ENCODE results near the gene LTA. TPM values are rescaled to one million over a fixed set of nuclear protein-coding genes. Genes with fewer than 3 reads are reported as not detected.

LTA gene
- total and polyA plus RNA-seq, 2 experiments from 2014 or later: not detected

DNA sequence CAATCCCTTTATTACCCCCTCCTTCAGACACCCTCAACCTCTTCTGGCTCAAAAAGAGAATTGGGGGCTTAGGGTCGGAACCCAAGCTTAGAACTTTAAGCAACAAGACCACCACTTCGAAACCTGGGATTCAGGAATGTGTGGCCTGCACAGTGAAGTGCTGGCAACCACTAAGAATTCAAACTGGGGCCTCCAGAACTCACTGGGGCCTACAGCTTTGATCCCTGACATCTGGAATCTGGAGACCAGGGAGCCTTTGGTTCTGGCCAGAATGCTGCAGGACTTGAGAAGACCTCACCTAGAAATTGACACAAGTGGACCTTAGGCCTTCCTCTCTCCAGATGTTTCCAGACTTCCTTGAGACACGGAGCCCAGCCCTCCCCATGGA is 5.5 kb downstream of the LTA start:
- ATAC-seq (no peak), DNase-seq (ENCODE audit: low spot score) (no peak)
- H3K27me3 ChIP-seq (ENCODE audit: insufficient read depth): peaks cover 20% of the 10 kb centered on the region
- no peak overlapping the region for H2AFZ ChIP-seq
- no peaks in the 10 kb centered on the region for H3K36me3 ChIP-seq (ENCODE audit: insufficient read depth)
- peaks cover 4% of the 10 kb centered on the region; the same call in 1 of the 2 replicates for H3K4me1 ChIP-seq (ENCODE audit: insufficient read depth)
- no peak overlapping the region for H3K4me3 Mint-ChIP-seq
- H3K79me2 ChIP-seq (replicated peaks; ENCODE audit: insufficient read depth): no peaks in the 10 kb centered on the region
- H4K20me1 ChIP-seq (replicated peaks; ENCODE audit: insufficient read depth): no peaks in the 10 kb centered on the region
- TF ChIP-seq EZH2 (IDR thresholded peaks at IDR 0.05; ENCODE audit: low read depth, unreplicated experiment) (no peak), STAT1 (IDR thresholded peaks at IDR 0.05; ENCODE audit: unreplicated experiment) (no peak), ZNF114 (CRISPR knock-in tag; IDR thresholded peaks at IDR 0.05) (no peak)
- TF ChIP-seq, protein P1, sequence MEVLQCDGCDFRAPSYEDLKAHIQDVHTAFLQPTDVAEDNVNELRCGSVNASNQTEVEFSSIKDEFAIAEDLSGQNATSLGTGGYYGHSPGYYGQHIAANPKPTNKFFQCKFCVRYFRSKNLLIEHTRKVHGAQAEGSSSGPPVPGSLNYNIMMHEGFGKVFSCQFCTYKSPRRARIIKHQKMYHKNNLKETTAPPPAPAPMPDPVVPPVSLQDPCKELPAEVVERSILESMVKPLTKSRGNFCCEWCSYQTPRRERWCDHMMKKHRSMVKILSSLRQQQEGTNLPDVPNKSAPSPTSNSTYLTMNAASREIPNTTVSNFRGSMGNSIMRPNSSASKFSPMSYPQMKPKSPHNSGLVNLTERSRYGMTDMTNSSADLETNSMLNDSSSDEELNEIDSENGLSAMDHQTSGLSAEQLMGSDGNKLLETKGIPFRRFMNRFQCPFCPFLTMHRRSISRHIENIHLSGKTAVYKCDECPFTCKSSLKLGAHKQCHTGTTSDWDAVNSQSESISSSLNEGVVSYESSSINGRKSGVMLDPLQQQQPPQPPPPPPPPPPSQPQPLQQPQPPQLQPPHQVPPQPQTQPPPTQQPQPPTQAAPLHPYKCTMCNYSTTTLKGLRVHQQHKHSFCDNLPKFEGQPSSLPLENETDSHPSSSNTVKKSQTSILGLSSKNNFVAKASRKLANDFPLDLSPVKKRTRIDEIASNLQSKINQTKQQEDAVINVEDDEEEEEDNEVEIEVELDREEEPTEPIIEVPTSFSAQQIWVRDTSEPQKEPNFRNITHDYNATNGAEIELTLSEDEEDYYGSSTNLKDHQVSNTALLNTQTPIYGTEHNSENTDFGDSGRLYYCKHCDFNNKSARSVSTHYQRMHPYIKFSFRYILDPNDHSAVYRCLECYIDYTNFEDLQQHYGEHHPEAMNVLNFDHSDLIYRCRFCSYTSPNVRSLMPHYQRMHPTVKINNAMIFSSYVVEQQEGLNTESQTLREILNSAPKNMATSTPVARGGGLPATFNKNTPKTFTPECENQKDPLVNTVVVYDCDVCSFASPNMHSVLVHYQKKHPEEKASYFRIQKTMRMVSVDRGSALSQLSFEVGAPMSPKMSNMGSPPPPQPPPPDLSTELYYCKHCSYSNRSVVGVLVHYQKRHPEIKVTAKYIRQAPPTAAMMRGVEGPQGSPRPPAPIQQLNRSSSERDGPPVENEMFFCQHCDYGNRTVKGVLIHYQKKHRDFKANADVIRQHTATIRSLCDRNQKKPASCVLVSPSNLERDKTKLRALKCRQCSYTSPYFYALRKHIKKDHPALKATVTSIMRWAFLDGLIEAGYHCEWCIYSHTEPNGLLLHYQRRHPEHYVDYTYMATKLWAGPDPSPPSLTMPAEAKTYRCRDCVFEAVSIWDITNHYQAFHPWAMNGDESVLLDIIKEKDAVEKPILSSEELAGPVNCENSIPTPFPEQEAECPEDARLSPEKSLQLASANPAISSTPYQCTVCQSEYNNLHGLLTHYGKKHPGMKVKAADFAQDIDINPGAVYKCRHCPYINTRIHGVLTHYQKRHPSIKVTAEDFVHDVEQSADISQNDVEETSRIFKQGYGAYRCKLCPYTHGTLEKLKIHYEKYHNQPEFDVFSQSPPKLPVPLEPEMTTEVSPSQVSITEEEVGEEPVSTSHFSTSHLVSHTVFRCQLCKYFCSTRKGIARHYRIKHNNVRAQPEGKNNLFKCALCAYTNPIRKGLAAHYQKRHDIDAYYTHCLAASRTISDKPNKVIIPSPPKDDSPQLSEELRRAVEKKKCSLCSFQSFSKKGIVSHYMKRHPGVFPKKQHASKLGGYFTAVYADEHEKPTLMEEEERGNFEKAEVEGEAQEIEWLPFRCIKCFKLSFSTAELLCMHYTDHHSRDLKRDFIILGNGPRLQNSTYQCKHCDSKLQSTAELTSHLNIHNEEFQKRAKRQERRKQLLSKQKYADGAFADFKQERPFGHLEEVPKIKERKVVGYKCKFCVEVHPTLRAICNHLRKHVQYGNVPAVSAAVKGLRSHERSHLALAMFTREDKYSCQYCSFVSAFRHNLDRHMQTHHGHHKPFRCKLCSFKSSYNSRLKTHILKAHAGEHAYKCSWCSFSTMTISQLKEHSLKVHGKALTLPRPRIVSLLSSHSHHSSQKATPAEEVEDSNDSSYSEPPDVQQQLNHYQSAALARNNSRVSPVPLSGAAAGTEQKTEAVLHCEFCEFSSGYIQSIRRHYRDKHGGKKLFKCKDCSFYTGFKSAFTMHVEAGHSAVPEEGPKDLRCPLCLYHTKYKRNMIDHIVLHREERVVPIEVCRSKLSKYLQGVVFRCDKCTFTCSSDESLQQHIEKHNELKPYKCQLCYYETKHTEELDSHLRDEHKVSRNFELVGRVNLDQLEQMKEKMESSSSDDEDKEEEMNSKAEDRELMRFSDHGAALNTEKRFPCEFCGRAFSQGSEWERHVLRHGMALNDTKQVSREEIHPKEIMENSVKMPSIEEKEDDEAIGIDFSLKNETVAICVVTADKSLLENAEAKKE (CRISPR knock-in tag; IDR thresholded peaks at IDR 0.05): no peak
- H3K27ac ChIP-seq (ENCODE audit: low read depth): no peak overlapping the region
- peaks cover 3% of the 10 kb centered on the region; the same call in 2 of the 3 replicates for H3K9me3 Mint-ChIP-seq
- H3K27ac Mint-ChIP-seq: no peak overlapping the region
- peaks cover 41% of the 10 kb centered on the region for H3K27me3 Mint-ChIP-seq (ENCODE audit: insufficient read depth, low read depth, poor library complexity)
- H3K4me1 Mint-ChIP-seq: peaks cover 29% of the 10 kb centered on the region
- H3K9me2 ChIP-seq (ENCODE audit: insufficient read depth): no peaks in the 10 kb centered on the region
- no peak overlapping the region for H3K4me3 ChIP-seq
- no peaks in the 10 kb centered on the region; the same call in 2 of the 3 replicates for H3K36me3 Mint-ChIP-seq (ENCODE audit: low read depth)
- H3F3A ChIP-seq (replicated peaks; ENCODE audit: low read depth): no peaks in the 10 kb centered on the region
- H3K4me2 ChIP-seq: no peak overlapping the region

Data from GM23338 (cell line).